Measurements from ENCODE around the gene TPM3.
"Not testable (repeated sequence)": the region's sequence is repeated elsewhere in the genome, so short reads cannot be mapped to it uniquely, and the experiment has no call there.

TPM3 gene

GRCh38 chr1:154145986-154146385 is 45.9 kb downstream of the TPM3 start:
- H3K4me3 ChIP-seq (ENCODE audit: control insufficient read depth, low read depth, low read length), result no peak overlapping the region
- peak; percentile 42 for TF ChIP-seq CTCF (IDR thresholded peaks at IDR 0.05; ENCODE audit: control insufficient read depth, insufficient read depth, low read depth, low read length, missing control alignments)
- no peak for DNase-seq (ENCODE audit: low read depth)

- TF ChIP-seq CTCF (IDR thresholded peaks at IDR 0.05; ENCODE audit: control insufficient read depth, insufficient read depth, low read depth, low read length, missing control alignments), result no peak
- no peak for DNase-seq (ENCODE audit: low read depth)
- H3K4me3 ChIP-seq (ENCODE audit: control insufficient read depth, low read depth, low read length), result no peak overlapping the region
Measured at GRCh38 chr1:154142358-154142757, 49.5 kb downstream of the TPM3 start.

DNA sequence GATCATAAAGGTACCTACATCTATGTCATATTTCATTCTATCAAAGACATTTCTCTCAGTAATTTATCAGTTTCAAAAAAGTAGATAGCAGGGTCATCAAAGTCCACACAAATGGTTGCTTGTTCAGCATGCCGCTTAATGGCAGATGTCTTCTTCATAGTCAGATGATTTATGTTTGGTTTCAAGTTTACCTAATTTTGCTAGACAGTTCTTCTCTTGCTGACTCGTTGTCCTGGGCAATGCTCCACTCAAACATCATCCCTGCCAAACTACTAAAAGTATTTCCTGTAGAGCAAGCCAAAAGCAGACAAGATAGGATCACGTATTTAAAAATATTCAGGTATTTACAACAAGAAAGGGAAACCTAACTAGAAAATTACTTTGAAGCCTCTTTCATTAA is 50.7 kb downstream of the TPM3 start:
- DNase-seq (ENCODE audit: low read depth), result no peak
- no peak for TF ChIP-seq CTCF (IDR thresholded peaks at IDR 0.05; ENCODE audit: control insufficient read depth, insufficient read depth, low read depth, low read length, missing control alignments)
- no peak overlapping the region for H3K4me3 ChIP-seq (ENCODE audit: control insufficient read depth, low read depth, low read length)

GRCh38 chr1:154137888-154138287 is 54.0 kb downstream of the TPM3 start:
- no peak overlapping the region for H3K4me3 ChIP-seq (ENCODE audit: control insufficient read depth, low read depth, low read length)
- DNase-seq (ENCODE audit: low read depth), result no peak
- no peak for TF ChIP-seq CTCF (IDR thresholded peaks at IDR 0.05; ENCODE audit: control insufficient read depth, insufficient read depth, low read depth, low read length, missing control alignments)

- TF ChIP-seq CTCF (IDR thresholded peaks at IDR 0.05; ENCODE audit: control insufficient read depth, insufficient read depth, low read depth, low read length, missing control alignments), result no peak
- no peak for DNase-seq (ENCODE audit: low read depth)
- no peak overlapping the region for H3K4me3 ChIP-seq (ENCODE audit: control insufficient read depth, low read depth, low read length)
Measured at GRCh38 chr1:154133256-154133655, 58.6 kb downstream of the TPM3 start.

GRCh38 chr1:154129391-154129970 is 62.4 kb downstream of the TPM3 start:
- DNase-seq (ENCODE audit: low read depth), result no peak
- TF ChIP-seq CTCF (IDR thresholded peaks at IDR 0.05; ENCODE audit: control insufficient read depth, insufficient read depth, low read depth, low read length, missing control alignments), result no peak
- H3K4me3 ChIP-seq (ENCODE audit: control insufficient read depth, low read depth, low read length), result no peak overlapping the region

- not testable (repeated sequence) for H3K4me3 ChIP-seq (ENCODE audit: control insufficient read depth, low read depth, low read length); DNase-seq (ENCODE audit: low read depth)
Measured at GRCh38 chr1:154123205-154123604, 68.7 kb downstream of the TPM3 start.

Measured in AG09309 (cell line).